SK-N-SH treated with all-trans-retinoic acid at 6 μM for 48 hours (cell line): ENCODE results near the gene DES.

ENCODE experiments used
- ATAC-seq: fragments of 200-7000 bp; cut with Tn5 transposase; 3 replicates; pipeline ENCODE4 v1.9.1; 2020; ENCODE audit warnings: mild to moderate bottlenecking, moderate library complexity
- ARNTL ChIP-seq: fragments of 450-650 bp; formaldehyde crosslinking; IDR thresholded peaks from 2 replicates; pipeline ENCODE4 v1.5.0; 2020; ENCODE audit warnings: low read depth, mild to moderate bottlenecking, moderate library complexity, borderline replicate concordance
- BACH2 ChIP-seq: fragments of 250-450 bp; sonication (Bioruptor Pico); IDR thresholded peaks from 2 replicates; pipeline ENCODE4 v1.9.0; 2021; ENCODE audit warnings: mild to moderate bottlenecking, borderline replicate concordance
- CREB5 ChIP-seq: fragments of 250-450 bp; sonication (Bioruptor Pico); IDR thresholded peaks from 2 replicates; pipeline ENCODE4 v1.5.1; 2020; ENCODE audit warnings: low read depth, mild to moderate bottlenecking, moderate library complexity
- CSDC2 ChIP-seq: fragments of 250-450 bp; sonication (Bioruptor Pico); IDR thresholded peaks from 2 replicates; pipeline ENCODE4 v1.5.0; 2020; ENCODE audit warnings: mild to moderate bottlenecking, moderate library complexity
- ESRRG ChIP-seq: fragments of 250-450 bp; sonication (Bioruptor Pico); IDR thresholded peaks from 2 replicates; pipeline ENCODE4 v1.6.1; 2021; ENCODE audit warnings: mild to moderate bottlenecking
- GLIS3 ChIP-seq: fragments of 250-450 bp; sonication (Bioruptor Pico); IDR thresholded peaks from 2 replicates; pipeline ENCODE4 v1.5.0; 2020; ENCODE audit warnings: mild to moderate bottlenecking, moderate library complexity
- ISL1 ChIP-seq: fragments of 250-450 bp; sonication (Bioruptor Pico); IDR thresholded peaks from 2 replicates; pipeline ENCODE4 v2.1.2; 2022; ENCODE audit warnings: mild to moderate bottlenecking, moderate library complexity
- PATZ1 ChIP-seq: fragments of 250-450 bp; sonication (Bioruptor Pico); IDR thresholded peaks from 2 replicates; pipeline ENCODE4 v1.8.0; 2020; ENCODE audit warnings: mild to moderate bottlenecking, moderate library complexity, borderline replicate concordance
- POU6F1 ChIP-seq: fragments of 250-450 bp; sonication (Bioruptor Pico); IDR thresholded peaks from 2 replicates; pipeline ENCODE4 v1.8.0; 2021; ENCODE audit warnings: low read depth, mild to moderate bottlenecking, moderate library complexity, borderline replicate concordance
- PPARA ChIP-seq: fragments of 250-450 bp; sonication (Bioruptor Pico); IDR thresholded peaks from 2 replicates; pipeline ENCODE4 v1.5.0; 2020; ENCODE audit warnings: mild to moderate bottlenecking, borderline replicate concordance
- RARB ChIP-seq: fragments of 250-450 bp; sonication (Bioruptor Pico); IDR thresholded peaks from 2 replicates; pipeline ENCODE4 v1.8.0; 2021; ENCODE audit warnings: mild to moderate bottlenecking, moderate library complexity
- SNAI2 ChIP-seq: fragments of 250-450 bp; sonication (Bioruptor Pico); IDR thresholded peaks from 2 replicates; pipeline ENCODE4 v1.5.0; 2020; ENCODE audit warnings: mild to moderate bottlenecking, moderate library complexity
- TCF4 ChIP-seq: fragments of 250-450 bp; sonication (Bioruptor Pico); IDR thresholded peaks from 2 replicates; pipeline ENCODE4 v1.8.0; 2021; ENCODE audit warnings: mild to moderate bottlenecking, moderate library complexity, borderline replicate concordance
- TOX ChIP-seq: fragments of 250-450 bp; sonication (Bioruptor Pico); IDR thresholded peaks from 2 replicates; pipeline ENCODE4 v1.8.0; 2021; ENCODE audit warnings: mild to moderate bottlenecking, moderate library complexity, borderline replicate concordance
- ZC3H10 ChIP-seq: fragments of 250-450 bp; sonication (Bioruptor Pico); IDR thresholded peaks from 2 replicates; pipeline ENCODE4 v1.5.1; 2021; ENCODE audit warnings: mild to moderate bottlenecking, moderate library complexity
- ZFP3 ChIP-seq: fragments of 250-450 bp; sonication (Bioruptor Pico); IDR thresholded peaks from 2 replicates; pipeline ENCODE4 v1.5.0; 2020; ENCODE audit warnings: mild to moderate bottlenecking, moderate library complexity
- ZFP30 ChIP-seq: fragments of 450-650 bp; formaldehyde crosslinking; IDR thresholded peaks from 2 replicates; pipeline ENCODE4 v1.5.0; 2022; ENCODE audit warnings: mild to moderate bottlenecking, moderate library complexity
- ZNF565 ChIP-seq: fragments of 450-650 bp; formaldehyde crosslinking; conservative IDR thresholded peaks from 2 replicates; pipeline ENCODE4 v1.5.0; 2020; ENCODE audit warnings: low read depth, mild to moderate bottlenecking, moderate library complexity
- ZNF70 ChIP-seq: fragments of 450-650 bp; formaldehyde crosslinking; IDR thresholded peaks from 2 replicates; pipeline ENCODE4 v1.5.0; 2020; ENCODE audit warnings: mild to moderate bottlenecking, moderate library complexity
- ZNF8 ChIP-seq: fragments of 450-650 bp; formaldehyde crosslinking; IDR thresholded peaks from 2 replicates; pipeline ENCODE4 v1.5.0; 2020; ENCODE audit warnings: mild to moderate bottlenecking, moderate library complexity
- TF ChIP-seq, protein P1 (sequence below): fragments of 250-450 bp; sonication (Bioruptor Pico); IDR thresholded peaks from 2 replicates; pipeline ENCODE4 v1.5.1; 2021; ENCODE audit warnings: mild to moderate bottlenecking, moderate library complexity

DES gene

GRCh38 chr2:219417374-219417773 lies 803 bp upstream of the DES start:
- no peak for TF ChIP-seq ISL1 (CRISPR knock-in tag)
- TF ChIP-seq SNAI2 (CRISPR knock-in tag): no peak
- TF ChIP-seq TCF4: no peak
- no peak for TF ChIP-seq ZNF8 (CRISPR knock-in tag)
- no peak for TF ChIP-seq TOX (CRISPR knock-in tag)
- no peak for TF ChIP-seq PATZ1 (CRISPR knock-in tag)
- TF ChIP-seq CREB5 (CRISPR knock-in tag): no peak
- TF ChIP-seq GLIS3 (CRISPR knock-in tag): no peak
- no peak for TF ChIP-seq CSDC2 (CRISPR knock-in tag)
- TF ChIP-seq, protein P1, sequence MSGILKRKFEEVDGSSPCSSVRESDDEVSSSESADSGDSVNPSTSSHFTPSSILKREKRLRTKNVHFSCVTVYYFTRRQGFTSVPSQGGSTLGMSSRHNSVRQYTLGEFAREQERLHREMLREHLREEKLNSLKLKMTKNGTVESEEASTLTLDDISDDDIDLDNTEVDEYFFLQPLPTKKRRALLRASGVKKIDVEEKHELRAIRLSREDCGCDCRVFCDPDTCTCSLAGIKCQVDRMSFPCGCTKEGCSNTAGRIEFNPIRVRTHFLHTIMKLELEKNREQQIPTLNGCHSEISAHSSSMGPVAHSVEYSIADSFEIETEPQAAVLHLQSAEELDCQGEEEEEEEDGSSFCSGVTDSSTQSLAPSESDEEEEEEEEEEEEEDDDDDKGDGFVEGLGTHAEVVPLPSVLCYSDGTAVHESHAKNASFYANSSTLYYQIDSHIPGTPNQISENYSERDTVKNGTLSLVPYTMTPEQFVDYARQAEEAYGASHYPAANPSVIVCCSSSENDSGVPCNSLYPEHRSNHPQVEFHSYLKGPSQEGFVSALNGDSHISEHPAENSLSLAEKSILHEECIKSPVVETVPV (CRISPR knock-in tag): no peak
- ATAC-seq: no peak; the same call in 2 of the 3 replicates

- TF ChIP-seq TOX (CRISPR knock-in tag) (no peak), POU6F1 (CRISPR knock-in tag) (no peak), ZFP30 (CRISPR knock-in tag) (no peak)
- ATAC-seq: no peak
Measured at GRCh38 chr2:219419012-219419324, 791 bp downstream of the DES start.

DNA sequence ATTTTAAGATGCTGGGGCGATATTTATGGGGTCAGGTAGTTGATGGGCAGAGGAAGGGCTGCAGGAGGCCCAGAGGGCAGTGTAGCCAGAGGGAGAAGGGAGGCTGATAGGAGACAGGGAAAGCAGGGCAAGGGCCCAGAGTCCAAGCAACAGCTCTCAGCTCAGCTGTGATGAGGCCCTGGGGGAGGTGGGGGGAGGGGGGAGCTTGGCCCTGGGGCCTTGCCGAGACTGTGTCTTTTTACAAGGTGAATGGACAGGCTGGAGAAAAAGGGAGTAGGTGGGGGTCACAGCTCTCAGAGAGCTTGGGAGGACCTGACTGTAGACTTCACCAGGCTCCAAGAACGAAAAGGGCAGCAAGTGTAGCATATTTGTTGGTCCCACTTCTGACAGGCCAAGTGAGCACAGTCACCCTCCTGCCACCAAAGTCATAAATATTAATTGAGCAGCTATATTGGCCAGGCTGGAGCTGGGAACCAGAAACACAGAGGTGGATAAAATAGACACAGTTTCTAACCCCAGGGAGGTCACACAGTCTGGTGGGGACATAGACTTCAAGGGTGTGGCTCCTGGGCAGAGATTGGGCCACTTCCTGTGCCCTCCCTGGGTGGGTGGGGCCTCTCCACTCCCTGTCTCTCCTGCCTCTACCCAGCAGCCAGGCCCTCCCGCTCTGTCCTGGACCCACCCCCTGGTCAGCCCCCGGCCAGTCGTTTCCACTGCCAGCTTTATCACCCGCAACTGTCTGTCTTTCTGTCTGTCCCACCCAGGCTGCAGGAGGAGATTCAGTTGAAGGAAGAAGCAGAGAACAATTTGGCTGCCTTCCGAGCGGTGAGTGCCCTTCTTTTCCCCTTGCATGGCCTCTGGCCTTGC lies 1.4 kb downstream of the DES start:
- TF ChIP-seq ZNF565 (CRISPR knock-in tag) (no peak), ESRRG (no peak), BACH2 (CRISPR knock-in tag) (no peak), POU6F1 (CRISPR knock-in tag) (no peak), ISL1 (CRISPR knock-in tag) (no peak)
- TF ChIP-seq, protein P1 (CRISPR knock-in tag): no peak
- TF ChIP-seq, all 23 proteins: peak for 0
- ATAC-seq: no peak

DNA sequence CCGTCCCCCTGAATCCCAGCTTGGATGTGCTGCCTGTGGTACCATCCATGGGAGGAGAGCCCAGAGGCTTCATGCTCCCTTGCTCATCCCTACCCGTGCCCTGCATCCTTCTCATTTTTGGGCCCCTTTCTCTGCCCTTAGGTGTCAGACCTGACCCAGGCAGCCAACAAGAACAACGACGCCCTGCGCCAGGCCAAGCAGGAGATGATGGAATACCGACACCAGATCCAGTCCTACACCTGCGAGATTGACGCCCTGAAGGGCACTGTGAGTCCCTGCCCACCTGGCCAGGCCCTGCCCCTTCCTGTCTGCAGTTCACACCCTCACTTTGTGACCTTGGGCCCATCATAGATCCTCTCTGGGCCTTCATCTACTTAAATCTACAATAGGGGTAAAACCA lies 2.5 kb downstream of the DES start:
- TF ChIP-seq ESRRG (no peak), ARNTL (CRISPR knock-in tag) (no peak), PATZ1 (CRISPR knock-in tag) (no peak), TOX (CRISPR knock-in tag) (no peak), CSDC2 (CRISPR knock-in tag) (no peak), ZC3H10 (no peak), POU6F1 (CRISPR knock-in tag) (no peak), ZFP3 (CRISPR knock-in tag) (no peak), ZNF70 (no peak), ISL1 (CRISPR knock-in tag) (no peak), TCF4 (no peak), RARB (CRISPR knock-in tag) (no peak), PPARA (CRISPR knock-in tag) (no peak), SNAI2 (CRISPR knock-in tag) (no peak)
- TF ChIP-seq, all 23 proteins: peak for 0
- no peak for ATAC-seq
